Hematopoietic multipotent progenitor cell (in vitro differentiated cells): Measurements from ENCODE around the gene CCDC38. TPM values are rescaled to one million over a fixed set of nuclear protein-coding genes. Genes with fewer than 3 reads are reported as not detected.

Experiments
- DNase-seq, 3 donors: peaks; one replicate each; pipeline ENCODE4 v3.0.0-alpha.2; 2011 to 2015; ENCODE audit warnings: low read depth in 2 of 3, low spot score in 2 of 3
- total RNA-seq: library from RNA; depleted of rRNA; stranded (reverse); fragments of >200 nt; gene quantifications from one replicate; pipeline ENCODE4 v1.2.3, GENCODE V29; 2012

Gene CCDC38
- total RNA-seq, 1 donor, result under 0.01 TPM

DNA sequence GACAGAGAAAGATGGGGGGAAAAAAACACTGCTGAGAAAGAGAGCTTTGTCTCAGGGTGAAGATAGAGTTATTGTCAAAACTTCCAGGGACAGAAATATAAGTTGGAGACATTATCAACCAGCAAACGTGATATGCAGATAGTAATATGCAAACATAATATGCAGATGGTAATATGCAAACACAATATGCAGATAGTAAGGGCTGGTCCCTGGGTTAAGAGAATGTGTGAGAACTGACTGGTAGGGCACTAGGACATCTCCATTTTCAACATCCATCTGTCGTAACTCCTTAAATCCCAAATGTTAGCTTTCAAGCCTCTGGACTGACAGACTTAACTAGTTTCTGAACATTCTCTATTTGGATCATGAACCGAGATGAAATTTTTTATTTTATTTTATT, 51.5 kb downstream of the CCDC38 start:
- no peak for DNase-seq

DNA sequence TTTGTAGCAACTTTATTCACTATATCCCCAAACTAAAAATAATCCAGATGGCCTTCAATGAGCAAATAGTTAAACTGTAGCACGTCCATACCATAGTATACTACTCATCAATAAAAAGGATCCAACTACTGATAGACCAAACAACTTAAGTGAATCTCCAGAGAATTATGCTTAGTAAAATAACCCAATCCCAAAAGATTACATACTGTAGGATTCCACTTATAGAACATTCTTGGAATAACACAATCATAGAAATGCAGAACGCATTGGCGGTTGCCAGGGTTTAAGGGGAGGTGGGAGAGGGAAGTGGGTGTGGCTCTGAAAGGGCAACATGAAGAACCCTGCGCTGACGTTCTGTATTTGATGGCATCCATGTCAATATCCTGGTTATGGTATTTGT, 55.1 kb downstream of the CCDC38 start:
- no peak for DNase-seq

DNA sequence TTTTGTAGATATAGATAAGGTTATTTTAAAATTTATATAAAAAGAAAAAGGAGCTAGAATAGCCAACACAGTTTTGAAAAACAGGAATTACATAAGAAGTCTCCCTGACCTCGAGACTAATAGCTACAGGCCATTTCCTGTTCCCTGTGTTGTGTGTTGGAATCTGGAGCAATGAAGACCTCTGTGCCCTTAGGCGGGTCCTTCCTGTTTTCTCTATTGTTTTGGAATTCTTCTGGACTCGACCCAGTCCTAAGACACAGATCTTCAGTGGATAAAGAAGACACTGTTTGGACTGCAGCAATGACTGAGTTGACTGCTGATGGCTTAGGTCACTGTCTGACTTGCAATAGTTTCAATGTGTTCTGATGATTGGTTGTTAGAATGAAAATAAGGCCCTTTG, 57.4 kb downstream of the CCDC38 start:
- DNase-seq, result no peak

DNA sequence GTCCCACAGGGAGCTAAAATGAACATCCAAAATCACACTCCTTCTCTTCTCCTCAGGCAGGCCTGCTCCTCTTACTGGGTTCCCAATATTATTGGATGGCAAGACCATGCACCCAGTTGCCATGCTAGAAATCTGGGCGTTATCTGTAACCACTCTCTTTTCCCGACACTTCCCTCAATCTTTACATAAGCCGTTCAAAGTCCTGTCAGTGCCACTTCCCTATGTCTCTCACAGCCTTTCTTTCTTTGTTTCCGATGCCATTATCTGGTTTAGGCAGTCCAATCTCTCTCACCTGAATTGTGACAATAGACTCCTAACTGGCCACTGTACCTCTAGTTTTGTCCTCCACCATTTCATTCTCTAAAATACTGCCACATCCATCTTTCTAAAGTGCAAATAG, 59.5 kb downstream of the CCDC38 start:
- DNase-seq, result no peak

DNA sequence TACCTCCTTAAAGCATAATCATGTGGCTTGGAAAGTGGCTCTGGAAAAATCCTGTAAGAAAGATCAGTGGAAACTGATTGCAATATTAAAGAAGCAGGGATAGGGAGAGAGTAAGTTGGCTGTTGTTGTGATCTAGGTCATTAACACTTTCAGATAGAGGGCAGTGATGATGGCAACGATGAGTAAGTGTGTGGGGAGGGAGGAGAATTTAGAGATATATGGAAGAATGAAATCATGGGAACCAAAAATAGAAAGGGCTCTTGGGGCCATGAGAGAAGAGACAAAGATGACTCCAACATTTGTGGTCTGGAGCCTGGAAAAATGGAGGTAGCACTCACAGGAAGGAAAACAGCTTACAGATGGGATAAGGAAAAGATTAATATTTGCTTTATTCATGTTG, 60.3 kb downstream of the CCDC38 start:
- DNase-seq, result no peak

DNA sequence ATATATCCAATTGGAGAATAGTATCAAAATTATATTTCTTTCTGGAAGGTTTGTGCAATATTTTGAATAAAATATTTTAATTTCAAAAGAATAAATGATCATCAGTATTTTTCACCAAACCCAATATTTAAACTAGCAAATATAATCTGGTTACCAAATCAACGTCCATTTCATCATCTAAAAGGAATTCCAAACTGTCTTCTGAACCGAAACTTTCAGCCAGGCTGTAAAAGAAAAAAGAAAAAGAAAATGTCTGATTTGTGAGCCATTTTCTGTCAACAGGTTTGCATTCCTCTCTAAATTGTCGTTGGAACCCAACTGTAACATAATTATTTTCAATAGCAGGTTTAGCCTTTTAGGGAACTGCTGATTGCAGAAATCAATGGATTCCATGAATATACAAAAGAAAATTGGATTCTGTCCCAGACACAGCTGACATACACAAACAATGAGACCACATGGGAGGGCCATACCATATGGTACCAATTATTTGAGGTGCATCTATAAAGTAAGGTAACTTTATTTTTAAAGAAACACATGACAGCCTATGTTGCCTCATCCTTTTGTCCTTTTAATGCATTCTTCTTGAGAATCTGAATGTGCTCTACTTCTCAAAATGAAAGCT, 61.0 kb downstream of the CCDC38 start:
- DNase-seq, result no peak

DNA sequence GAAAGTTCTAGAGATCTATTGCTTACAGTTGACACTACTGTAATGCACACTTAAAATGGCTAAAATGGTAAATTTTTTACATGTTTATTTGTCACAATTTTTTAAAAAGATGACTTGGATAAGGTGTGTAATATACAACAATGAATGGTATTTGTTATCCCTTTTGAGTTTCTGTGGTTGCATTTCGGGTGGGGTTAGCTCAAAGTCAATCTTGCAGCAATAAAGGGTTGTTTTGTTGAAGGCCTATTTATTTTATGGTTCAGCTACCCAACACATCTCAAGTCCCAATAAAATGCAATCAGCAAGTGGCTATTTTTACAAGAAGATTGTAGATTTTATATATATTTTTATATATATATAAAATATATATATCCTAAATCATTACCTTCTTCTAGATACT, 61.5 kb downstream of the CCDC38 start:
- DNase-seq, result no peak

DNA sequence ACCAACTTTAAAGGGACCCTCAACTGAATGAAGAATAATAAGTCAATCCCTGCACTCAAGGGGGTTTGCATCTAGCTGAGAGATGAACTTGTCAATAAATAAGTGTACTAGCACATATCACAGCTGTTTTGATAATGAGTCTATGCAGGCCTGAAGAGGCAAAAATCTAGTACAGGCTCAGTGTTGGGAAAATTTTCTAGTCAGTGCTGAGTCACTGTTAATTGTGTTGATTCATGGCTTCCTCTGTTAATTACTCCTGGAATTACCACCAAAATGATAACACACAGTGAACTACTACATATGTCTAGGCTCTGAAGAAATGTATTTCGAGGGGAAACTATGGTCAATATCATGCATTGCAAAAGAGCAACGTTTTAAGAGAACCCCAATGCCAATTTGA, 64.8 kb downstream of the CCDC38 start:
- DNase-seq, result no peak

DNA sequence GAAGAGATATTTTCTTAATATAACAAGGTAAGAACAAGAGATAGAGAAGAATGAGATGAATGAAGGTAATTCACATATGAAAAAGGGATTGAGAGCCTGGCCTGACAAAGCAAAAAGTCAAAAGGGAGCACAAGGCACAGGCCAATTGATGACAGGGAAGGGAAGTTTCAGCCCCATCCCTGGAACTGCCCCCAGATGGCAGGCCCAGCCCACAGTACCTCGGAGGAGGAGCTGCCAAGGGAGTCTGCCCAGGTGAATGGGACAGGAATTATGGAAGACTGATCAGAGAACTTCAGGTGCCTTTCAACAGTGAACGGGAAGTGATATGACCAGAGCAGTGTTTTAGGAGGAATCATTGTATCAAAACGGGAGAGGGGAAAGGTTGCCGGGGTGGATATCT, 68.0 kb downstream of the CCDC38 start:
- DNase-seq, result no peak

DNA sequence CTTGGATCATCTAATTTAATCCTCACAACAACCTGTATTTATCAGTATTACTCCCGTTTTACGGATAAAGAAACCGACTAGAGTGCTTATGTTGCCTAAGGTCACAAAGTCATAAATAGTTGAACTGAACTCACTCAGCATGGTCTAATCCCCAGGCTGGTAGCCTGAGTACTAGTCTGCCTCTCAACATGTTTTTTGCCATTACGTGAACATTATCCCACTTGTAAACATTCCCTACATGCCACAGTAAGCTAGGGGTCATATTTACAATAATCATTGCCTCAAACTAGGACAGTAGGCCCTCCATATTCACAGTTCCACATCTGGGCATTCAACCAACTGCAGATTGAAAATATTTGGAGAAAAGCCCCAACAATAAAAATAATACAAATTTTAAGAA, 71.5 kb downstream of the CCDC38 start:
- DNase-seq, result no peak

DNA sequence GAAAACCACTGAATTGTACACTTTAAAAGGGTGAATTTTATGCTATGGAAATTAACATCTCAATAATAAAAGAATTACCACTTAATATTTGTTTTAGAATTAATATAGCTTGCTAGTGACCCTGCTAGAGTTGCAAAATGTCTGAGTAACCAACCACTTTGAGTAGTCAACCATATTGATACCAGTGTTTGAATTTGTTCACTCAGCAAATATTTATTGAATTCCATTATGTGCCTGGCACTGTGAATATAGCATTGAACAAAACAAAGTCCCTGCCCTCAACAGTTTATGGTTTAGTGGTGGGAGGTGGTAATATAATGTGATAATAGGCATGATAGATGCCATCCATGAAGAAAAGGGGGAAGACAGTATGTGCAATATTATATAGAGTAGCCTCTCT, 79.1 kb downstream of the CCDC38 start:
- DNase-seq, result no peak

DNA sequence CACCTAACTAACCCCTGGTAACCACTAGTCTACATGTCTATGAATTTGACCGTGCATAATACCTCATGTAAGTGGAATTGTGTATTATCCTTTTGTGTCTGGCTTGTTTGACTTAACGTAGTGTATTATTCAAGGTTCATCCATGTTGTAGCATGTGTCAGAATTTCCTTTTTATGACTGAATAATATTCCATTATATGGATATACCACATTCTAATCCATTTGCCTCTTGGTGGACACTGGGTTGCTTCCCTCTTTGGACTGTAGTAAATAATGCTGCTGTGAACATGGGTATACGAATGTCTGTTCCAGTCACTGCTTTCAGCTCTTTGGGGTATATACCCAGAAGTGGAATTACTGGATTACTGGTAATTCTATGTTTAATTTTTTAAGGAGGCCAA, 80.4 kb downstream of the CCDC38 start:
- DNase-seq, result no peak

DNA sequence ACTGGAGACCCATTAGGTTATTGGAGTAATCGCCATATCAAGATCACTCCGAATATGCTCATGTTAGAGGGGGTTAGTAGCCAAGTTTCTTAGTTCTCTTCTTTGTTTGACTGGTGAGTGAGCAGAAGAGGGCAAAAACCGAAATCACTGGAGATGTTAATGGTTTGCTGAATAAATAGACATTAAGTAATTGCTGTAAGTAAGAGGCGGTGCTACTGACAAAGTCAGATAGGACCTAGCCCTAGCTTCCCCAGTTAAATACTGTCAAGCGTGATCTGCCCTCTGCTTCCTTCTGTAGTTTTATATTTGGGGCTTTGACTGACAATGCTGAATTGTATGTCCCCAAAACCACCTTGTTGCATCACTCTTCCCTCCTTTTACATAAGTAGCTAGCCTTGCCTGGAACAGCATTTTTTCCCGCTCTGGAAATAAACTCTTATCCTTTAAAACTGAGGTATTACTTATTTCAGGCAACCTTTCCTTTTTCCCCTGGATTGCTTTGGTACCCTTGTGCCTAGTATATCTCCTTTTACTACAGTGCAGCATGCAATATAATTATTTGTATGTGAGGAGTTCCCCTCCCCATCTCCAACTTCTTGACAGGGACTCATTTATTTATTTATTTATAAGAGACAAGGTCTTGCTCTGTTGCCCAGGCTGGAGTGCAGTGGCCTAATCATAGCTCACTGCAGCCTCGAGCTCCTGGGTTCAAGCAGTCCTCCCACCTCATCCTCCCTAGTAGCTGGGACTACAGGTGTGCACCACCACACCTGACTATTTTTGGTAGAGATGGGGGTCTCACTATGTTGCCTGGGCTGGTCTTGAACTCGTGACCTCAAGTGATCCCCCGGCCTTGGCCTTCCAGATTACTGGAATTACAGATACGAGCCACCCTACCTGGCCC, 82.2 kb downstream of the CCDC38 start:
- no peak for DNase-seq

DNA sequence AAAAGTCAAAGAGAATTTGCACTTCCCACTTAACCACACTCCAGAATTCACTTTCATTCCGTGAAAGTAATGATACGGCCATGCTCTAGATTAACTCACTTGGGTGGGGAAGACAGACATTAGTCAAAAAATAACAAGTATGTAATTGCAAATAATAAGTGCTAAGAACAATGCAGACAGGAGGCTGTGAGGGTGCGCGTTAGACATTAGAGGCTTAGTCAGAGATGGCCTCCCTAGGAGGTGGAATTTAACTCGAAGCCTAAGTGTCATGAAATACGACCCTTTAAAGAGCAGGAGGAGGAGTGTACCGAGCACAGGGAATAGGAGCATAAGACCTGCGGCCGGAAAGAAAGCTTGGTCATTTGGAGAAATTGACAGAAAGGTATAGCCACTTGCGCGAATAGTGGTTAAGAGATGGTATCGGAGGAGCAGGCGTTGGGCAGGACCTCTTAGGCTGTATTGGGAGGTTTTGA, 83.0 kb downstream of the CCDC38 start:
- peak in 1 of 3 donors; percentile 19 for DNase-seq

DNA sequence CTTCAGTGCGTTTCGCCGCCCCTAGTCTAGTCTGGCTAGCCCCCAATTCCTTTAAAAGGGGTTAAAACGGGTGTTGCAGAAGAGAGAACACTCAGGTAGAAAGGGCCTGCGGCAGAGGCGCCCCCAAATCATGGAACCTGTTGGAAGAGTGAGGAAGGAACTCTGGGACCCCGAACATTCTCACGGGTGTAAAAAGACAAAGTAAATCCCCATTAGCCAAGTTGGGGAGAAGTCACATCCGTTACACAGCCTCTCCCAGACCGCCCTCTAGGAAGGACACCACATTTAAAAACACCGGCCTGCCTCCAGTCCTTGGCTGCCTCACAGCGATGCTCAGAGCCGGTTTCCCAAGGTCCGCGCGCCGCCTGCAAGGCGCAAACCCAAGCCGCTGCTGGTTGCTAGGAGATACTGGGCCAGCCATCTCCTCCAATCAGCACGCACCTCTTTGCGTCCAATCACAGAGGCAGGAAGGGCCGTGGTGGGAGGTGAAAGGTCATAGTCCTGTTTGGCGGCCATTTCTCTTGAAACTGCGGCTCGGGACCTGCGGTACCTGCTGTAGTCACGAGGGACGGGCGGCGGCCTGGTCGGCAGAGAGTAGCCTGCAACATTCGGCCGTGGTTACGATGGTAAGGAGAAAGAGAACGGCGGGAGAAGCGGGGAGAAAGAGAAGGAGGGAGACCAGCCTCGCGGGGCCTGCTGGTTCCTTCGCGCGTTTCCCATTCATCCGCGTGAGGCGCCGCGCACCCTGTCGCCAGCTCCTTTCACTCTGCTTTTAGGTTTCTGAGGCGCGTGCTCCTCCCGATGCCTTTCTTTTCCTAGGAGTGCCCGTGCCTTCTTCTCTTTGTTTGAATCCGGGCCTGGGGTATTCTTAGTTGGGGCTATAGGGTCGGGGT, 83.7 kb downstream of the CCDC38 start, which contains the start of gene SNRPF:
SNRPF (plus strand) TSS at position 502 of the 893 bp plus-strand sequence; CDS start at position 624, 122 bp downstream.
- peak; percentile 87 to 97 (median 94) for DNase-seq

DNA sequence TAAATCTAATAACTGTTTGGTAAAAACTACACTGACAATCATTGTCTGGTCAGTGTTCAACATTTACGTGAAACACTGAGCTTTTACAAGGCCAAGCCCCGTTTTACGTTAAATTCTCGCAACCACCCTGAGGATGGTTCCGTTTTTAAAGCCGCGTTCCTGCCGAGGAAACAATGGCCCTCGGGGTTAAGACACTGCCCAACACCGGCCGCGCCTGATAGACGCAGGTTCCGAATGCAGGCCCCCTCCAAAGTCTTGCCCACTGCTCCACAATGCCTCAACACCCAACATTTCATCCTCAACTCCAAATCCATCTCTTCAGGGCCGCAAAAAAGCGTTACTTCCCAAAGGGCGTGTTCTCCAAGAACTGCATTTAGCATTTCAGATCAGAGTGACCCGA, 84.6 kb downstream of the CCDC38 start:
- peak in 1 of 3 donors; percentile 10 for DNase-seq

DNA sequence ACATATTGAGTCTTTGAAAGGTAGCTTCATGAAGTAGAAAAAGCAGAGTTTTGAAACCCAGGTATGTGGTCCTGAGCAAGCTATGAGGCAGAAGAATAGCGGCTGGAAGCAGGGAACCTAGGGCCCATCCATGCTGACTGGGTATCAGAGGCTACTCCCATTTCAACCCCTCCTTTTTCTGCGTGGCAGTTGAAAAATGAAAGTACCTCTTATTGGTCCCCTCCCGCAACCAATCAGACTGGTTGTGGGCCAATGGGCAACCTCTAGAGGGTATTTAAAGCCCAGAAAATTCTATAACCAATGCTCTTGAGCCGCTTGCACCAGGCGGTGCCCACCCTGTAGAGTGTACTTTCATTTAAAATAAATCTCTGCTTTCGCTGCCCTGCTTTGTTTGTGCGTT, 85.3 kb downstream of the CCDC38 start:
- no peak for DNase-seq

DNA sequence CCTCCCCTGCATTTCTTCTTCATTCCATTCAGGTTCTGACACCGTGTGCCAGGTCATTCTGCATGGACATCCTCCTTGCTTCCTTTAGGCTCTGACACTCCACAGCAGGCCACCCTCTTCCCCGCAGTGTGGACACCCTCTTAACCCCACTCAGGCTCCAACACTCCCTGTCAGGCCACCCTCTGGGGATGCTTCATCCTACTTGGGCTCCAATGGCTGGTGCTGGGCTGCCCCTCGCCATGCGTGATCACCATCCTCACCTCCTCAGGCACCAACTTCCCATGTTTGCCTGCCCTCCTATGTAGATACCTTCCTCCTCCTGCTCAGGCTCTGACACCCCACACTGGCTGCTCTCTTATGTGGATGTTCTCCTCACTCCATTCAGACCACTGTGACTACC, 90.3 kb downstream of the CCDC38 start:
- DNase-seq, result no peak

DNA sequence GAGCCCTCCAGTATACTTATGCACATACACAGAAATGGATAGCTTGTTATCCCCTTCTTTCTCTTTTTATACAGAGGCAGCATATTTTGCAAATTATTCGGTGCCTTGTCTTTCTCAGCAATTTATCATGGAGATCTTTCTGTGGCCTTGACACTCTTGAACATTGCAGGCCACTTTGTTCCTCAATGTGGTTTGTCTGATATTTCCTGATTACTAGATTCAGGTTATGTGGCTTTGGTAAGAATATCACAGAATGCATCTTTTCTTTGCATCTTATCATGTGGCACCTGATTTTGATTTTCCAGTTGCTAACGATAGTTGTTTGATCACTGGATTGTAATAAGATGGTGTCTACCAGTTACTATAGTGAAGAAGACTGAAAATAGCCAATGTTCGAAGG, 90.8 kb downstream of the CCDC38 start:
- DNase-seq, result peak in 1 of 3 donors; percentile 77

DNA sequence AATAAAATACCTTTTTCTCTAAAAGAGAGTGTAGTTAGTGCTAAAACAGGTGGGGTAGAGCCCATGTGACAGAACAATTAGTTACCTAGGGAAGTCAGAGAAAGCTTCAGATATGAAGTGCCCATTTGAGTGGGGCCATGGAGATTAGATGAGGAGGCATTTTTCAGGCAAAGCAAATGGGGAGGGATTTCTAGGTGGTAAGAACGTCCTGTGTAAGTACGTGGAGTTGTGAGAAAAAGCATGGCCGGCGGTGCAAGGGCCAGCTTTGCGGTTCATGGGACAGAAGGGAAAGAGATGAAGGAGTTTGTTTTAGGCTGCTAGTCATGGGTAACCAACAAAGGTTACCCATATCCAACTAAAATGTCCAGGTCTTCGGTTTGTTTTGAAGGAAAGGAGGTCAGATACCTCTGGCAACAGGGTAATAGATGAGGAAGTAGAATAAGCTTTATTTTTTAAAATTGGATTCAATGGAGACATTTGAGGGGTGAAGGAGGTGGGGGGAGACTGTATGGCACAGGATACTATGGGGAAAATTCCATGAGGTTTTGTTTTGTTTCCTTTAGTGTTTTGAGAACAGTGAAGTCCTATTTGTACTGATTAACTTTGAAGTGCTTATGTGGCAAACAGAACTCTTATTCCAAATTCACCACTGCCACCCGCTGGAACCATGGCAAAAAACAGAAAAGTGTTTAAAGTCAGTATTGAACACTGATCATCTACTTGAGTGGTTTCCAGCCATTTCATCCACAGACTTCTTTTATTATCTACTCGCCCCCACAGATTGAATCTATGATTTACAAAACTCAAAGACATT, 93.6 kb downstream of the CCDC38 start:
- peak in 1 of 3 donors; percentile 57 for DNase-seq
